ENCODE results near the gene LYPD3.
"Not testable (repeated sequence)": the region's sequence is repeated elsewhere in the genome, so short reads cannot be mapped to it uniquely, and the experiment has no call there.

The LYPD3 gene

GRCh38 chr19:43461303-43461702 is 4.1 kb downstream of the LYPD3 start:
- DNase-seq (ENCODE audit: low read depth in 2 of 2), result no peak

GRCh38 chr19:43460362-43461016 is 4.9 kb downstream of the LYPD3 start:
- DNase-seq (ENCODE audit: low read depth in 2 of 2), result no peak

DNA sequence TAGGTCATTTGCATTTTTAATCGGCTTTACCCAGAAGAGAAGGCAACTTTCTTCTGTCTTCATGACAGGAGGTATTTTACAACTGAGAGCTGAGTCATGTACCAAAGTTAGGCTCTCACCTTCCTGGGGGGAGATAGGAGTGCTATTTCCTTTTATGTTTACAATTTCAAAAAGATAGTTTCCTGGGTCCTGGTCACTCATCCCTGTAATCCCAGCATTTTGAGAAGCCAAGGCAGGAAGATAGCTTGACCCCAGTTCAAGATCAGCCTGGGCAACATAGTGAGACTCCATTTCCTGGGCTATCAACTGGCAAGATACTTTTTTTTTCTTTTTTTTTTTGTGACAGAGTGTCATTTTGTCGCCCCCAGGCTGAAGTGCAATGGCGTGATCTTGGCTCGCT is 7.6 kb downstream of the LYPD3 start:
- no peak for DNase-seq (ENCODE audit: low read depth in 2 of 2)

DNA sequence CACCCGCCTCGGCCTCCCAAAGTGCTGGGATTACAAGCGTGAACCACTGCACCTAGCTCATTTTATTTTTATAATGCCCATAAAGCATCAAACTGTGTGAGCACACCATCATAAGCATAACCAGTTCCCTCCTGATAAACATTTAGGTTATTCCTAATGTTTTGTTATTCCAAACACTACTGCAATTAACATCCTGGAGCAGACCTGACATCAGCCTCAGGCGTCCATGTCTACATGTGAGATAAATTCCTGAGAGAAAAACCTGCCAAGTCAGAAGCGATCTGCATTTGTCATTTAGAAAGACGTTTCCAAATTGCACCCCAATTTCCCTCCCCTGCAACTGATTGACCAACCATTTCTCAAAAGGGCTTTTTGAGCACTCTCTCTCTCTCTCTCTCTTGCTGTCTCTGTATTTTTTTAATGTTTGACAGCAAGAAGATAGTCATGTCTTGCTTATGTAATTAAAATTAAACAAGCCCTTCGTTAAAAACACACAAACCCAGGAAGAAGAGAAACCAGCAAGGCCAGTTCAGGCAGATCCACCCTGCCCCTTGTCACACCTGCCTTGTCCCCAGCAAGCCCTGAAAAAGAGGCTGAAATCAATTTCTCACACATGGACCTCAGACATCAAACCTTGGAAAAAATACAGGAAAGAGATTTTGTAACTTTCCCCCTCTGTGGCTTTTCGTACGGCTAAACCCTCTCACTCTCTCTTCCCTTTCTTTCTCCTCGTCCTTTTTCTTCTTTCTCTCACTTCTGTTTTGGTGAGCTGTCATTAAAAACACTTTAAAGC is 9.9 kb downstream of the LYPD3 start:
- no peak for DNase-seq (ENCODE audit: low read depth in 2 of 2)

DNA sequence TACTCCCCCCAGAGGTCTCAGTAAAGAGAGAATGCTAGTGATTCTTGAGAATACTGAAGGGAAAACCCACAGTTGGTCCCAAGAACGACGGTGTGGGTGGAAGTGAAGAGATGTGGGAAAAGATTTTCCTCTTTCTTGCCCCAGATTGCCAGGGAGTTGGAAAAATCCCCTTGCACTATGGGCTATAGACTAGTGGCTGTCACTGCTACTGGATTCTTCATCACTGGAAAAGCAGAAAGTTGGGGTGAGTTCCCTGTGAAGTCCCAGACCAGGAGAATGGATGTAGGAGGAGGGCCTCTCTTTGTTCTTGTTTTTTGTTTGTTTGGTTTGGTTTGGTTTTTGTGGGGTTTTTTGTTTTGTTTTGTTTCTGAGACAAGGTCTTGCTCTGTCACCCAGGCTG is 11.4 kb downstream of the LYPD3 start:
- DNase-seq (ENCODE audit: low read depth in 2 of 2), result no peak

DNA sequence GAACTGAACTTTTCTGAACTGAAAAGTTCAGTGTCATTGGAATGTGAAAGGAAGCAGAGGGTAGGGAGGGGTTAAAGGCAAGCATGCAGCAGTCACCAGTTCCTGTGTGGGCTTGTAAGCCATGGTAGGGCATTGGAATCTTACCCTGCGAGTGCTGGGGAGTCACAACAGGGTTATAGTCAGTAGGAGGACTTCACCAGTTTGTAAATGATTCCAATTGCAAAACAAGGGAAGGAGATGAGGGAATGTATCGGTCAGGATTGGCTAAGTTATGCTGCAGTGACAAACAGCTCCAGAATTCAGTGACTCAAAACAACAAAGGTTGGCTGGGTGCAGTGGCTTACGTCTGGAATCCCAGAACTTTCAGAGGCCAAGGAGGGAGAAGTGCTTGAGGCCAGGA is 12.8 kb downstream of the LYPD3 start:
- no peak for DNase-seq (ENCODE audit: low read depth in 2 of 2)

DNA sequence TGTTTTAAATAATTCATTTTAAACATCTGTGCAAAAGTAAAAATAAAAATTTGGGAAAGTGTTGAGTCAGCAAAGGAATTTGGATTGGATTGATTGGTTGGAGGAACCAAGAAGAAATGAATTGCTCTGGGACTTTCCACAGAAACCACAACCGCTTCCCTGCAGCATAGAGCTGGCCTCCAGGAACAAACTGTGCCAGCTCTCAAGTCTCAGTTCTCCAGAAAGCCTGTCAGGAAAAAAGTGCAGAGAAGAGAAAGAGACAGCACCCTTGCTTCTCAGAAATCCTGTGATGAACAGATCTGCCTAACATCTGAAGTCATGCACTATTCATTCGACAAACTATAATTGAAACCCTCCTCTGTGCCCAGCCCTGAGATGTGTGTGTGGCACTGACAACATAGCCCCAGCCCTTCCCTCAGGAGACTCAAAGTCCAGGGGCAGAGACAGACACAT is 14.8 kb downstream of the LYPD3 start:
- no peak for DNase-seq (ENCODE audit: low read depth in 2 of 2)

- no peak for DNase-seq (ENCODE audit: low read depth in 2 of 2)
These were observed 17.8 kb downstream of the LYPD3 start for GRCh38 chr19:43447655-43448054.

DNA sequence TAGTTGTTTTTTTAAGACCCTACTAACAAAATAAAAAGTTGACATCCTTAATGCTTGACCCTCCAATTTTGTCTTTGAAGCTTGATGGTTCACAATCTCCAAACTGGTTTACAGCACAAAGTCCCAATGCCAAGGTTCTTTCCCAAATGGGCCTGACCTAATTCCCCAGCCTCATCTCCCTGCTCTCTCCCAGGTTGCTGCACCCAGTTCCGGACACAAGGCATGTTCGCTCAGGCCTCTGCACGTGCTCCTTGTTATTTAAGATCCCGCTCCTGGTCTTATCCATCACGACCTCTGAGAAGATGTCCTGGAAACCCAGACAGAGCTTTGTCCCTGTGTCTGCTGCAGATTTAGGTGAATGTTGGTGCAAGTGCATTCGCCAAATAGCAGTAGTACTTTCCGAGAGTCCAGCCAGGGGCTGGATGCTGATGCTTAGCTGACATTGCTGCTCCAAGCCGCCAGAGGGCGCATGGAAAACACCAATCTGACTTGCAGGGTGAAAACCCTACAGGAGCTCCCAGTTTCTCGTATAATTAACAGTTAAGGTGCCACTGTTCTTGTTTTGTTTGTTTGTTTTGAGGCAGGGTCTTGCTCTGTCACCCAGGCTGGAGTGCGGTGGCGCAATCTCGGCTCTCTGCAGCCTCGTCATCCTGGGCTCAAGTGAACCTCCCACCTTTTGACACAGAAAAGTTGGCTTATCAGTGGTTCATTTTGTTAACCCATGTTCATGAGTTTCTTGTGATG is 18.5 kb downstream of the LYPD3 start:
- peak; percentile 72 to 78 for DNase-seq (ENCODE audit: low read depth in 2 of 2)

GRCh38 chr19:43445426-43445825 is 20.0 kb downstream of the LYPD3 start:
- DNase-seq (ENCODE audit: low read depth in 2 of 2), result no peak

GRCh38 chr19:43444531-43445287 is 20.7 kb downstream of the LYPD3 start:
- DNase-seq (ENCODE audit: low read depth in 2 of 2), result no peak

- DNase-seq (ENCODE audit: low read depth in 2 of 2), result not testable (repeated sequence)
These were observed 21.3 kb downstream of the LYPD3 start for GRCh38 chr19:43444091-43444490.

- no peak for DNase-seq (ENCODE audit: low read depth in 2 of 2)
These were observed 23.7 kb downstream of the LYPD3 start for GRCh38 chr19:43441716-43442115.

DNA sequence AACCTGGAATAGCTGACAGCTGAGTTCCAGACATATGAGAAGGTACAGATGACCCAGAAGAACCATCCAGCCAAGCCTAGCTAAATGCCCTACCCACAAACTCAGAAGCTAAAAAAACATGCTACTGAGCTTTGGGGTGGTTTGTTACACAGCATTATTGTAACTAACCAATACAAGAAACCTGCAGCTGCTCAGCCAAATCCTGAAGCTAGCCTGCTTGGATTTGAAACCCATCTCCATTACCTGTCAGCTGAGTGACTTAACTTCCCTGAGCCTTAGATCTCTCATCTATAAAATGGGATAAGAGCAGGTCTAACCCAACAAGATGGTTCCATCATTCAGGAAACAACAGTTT is 25.7 kb downstream of the LYPD3 start:
- DNase-seq (ENCODE audit: low read depth in 2 of 2), result no peak

DNA sequence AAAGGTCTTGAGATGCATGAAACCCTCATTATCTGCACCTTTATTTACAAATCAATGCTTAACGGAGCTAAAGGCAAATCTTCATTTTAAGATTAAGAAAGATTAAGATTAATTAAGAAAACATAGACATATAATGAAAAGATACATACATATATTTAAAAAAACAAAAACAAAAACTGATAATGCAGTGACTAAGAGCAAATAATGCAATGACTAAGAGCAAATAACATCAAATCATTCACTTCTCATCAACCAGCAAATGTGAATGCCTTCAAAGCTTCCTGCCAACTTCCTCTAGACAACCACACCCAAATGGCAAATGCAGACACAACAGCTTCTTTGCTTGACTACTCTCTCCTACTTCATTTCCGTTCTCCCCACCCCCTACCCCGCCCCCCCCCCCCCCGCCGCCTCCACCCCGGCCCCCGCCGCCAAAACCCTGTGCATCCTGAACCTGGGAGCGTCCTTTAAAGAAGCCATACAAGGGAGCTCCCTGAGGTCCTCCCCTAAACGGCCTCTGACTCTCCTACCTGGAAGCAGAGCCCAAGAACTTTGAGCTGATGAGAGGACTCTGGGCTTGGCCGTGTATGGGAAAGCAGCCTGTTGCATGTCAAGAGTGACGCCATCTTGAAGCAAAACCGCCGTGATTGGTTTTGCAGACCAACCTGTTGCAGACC is 26.2 kb downstream of the LYPD3 start:
- DNase-seq (ENCODE audit: low read depth in 2 of 2), result peak in 1 of 2 donors; percentile 29

- DNase-seq (ENCODE audit: low read depth in 2 of 2), result no peak
These were observed 26.9 kb downstream of the LYPD3 start for GRCh38 chr19:43438291-43439031.

DNA sequence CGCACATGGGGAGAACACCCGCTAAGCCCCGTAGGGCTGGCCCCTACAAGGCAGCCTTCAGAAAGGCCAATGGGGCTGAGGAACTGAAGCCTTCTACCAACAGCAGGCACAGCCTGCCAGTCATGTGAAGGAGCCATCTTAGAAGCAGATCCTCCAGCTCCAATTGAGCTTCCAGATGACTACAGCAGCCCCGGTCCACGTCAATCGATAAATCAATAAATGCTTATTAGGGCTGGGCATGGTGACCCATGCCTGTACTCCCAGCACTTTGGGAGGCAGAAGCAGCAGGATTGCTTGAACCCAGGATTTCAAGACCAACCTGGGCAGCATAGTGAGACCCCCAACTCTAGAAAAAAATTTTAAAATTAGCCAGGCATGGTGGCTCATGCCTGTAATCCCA is 27.7 kb downstream of the LYPD3 start:
- no peak for DNase-seq (ENCODE audit: low read depth in 2 of 2)

GRCh38 chr19:43437284-43437683 is 28.1 kb downstream of the LYPD3 start:
- not testable (repeated sequence) for DNase-seq (ENCODE audit: low read depth in 2 of 2)

- DNase-seq (ENCODE audit: low read depth in 2 of 2), result no peak
These were observed 29.6 kb downstream of the LYPD3 start for GRCh38 chr19:43435775-43436174.

GRCh38 chr19:43433689-43434088 is 31.7 kb downstream of the LYPD3 start:
- no peak for DNase-seq (ENCODE audit: low read depth in 2 of 2)

GRCh38 chr19:43433358-43433673 is 32.1 kb downstream of the LYPD3 start:
- no peak for DNase-seq (ENCODE audit: low read depth in 2 of 2)
